Testis (tissue), 3 donors: Measurements from ENCODE around the gene SETX. TPM values are rescaled to one million over a fixed set of nuclear protein-coding genes. Genes with fewer than 3 reads are reported as not detected.

Experiments
- DNase-seq: peaks from one replicate; pipeline ENCODE4 v3.0.0-alpha.2; 2019
- H3K27ac ChIP-seq, 2 donors: fragments of 200-600 bp; sonication (generic); one replicate each; pipeline ENCODE4 v1.5.1; 2019
- H3K27me3 ChIP-seq: fragments of 200-600 bp; sonication (generic); one replicate; pipeline ENCODE4 v1.5.1; 2019
- H3K36me3 ChIP-seq: fragments of 200-600 bp; sonication (generic); one replicate; pipeline ENCODE4 v1.5.1; 2017; ENCODE audit warnings: low read depth; ENCODE audit errors: missing control alignments
- H3K4me1 ChIP-seq: fragments of 200-600 bp; sonication (generic); one replicate; pipeline ENCODE4 v1.5.1; 2019
- H3K4me3 ChIP-seq, 2 donors: fragments of 200-600 bp; sonication (generic); one replicate each; pipeline ENCODE4 v1.5.1; 2017 to 2019
- H3K9me3 ChIP-seq: fragments of 200-600 bp; sonication (generic); one replicate; pipeline ENCODE4 v1.5.1; 2017
- POLR2A ChIP-seq: fragments of 450-650 bp; IDR thresholded peaks from one replicate; pipeline ENCODE4 v1.6.1; 2017; ENCODE audit warnings: antibody characterized with exemption, mild to moderate bottlenecking, moderate library complexity
- WGBS, 2 donors: methylation state at CpG; one replicate each; pipeline ENCODE4 v1.1.5; 2018; 5-methylcytosine and 5-hydroxymethylcytosine counted together
- intact Hi-C: fragments of 100-400 bp; cut with DNase I; formaldehyde crosslinking; loops from one replicate; pipeline ENCODE4 v1.15.1; 2023; ENCODE audit warnings: low total_unique reads
- polyA plus RNA-seq: library from polyadenylated mRNA; stranded (reverse); fragments of 350-450 nt; fragmentation: Illumina TruSeq; extraction: RNeasy Lipid Tissue Mini Kit (QIAGEN cat#74804); gene quantifications from one replicate; pipeline ENCODE4 v1.2.3, GENCODE V29; 2014; ENCODE audit warnings: low read depth, low replicate concordance; ENCODE audit not compliant: insufficient read depth
- total RNA-seq, 2 donors: library from RNA; depleted of rRNA; stranded (reverse); fragments of >200 nt; gene quantifications; one replicate each; pipeline ENCODE4 v1.2.3, GENCODE V29; 2016
- TF ChIP-seq, protein P1 (sequence below), 3 experiments: fragments of 450-650 bp in 2 of 3; fragments of 200-600 bp in 1 of 3; sonication (generic) in 1 of 3; IDR thresholded peaks; one replicate each; pipeline ENCODE4 v1.5.1; 2016 to 2019; ENCODE audit warnings: antibody characterized with exemption in 3 of 3, mild to moderate bottlenecking in 2 of 3, moderate library complexity in 1 of 3

SETX gene
- total and polyA plus RNA-seq, 3 donors from 2014 or later: 74.1 to 157 (median 109) TPM

DNA sequence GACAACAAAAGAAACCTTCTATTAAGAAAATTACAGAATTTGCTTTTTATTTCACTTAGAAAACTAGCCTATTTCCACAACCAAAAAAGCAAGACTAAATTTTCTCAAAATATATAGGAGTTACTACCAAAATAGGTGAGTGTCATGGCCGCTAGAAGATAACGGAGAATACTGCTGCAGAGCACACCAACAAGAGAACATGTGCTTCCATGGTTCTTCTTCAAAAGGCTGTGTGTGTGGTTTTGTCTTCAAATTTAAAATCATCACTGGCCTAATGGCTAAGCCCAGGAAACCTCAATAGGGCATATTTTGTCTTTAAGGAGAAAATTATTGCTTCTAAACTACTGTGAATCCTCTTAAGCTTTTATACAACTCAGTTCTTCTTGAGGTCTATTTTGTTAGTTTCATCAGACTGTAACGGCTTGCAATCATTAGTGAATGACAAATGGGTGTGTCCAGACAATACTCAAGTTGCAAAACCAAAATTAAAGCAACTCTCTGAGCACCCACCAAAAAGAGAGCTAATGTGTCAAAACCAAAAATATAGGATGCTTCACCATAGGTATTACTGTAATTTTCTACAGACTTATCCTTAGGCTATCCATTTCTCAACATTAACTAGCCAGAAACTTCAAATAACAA, 3.3 kb downstream of the SETX start:
- 80 to 82% methylated on average over 3 of the region's 3 CpGs for WGBS, 2 donors
- no peak overlapping the region for H3K4me3 ChIP-seq
- no peaks in the 10 kb centered on the region for H3K36me3 ChIP-seq
- TF ChIP-seq POLR2A: no peak
- TF ChIP-seq, protein P1, sequence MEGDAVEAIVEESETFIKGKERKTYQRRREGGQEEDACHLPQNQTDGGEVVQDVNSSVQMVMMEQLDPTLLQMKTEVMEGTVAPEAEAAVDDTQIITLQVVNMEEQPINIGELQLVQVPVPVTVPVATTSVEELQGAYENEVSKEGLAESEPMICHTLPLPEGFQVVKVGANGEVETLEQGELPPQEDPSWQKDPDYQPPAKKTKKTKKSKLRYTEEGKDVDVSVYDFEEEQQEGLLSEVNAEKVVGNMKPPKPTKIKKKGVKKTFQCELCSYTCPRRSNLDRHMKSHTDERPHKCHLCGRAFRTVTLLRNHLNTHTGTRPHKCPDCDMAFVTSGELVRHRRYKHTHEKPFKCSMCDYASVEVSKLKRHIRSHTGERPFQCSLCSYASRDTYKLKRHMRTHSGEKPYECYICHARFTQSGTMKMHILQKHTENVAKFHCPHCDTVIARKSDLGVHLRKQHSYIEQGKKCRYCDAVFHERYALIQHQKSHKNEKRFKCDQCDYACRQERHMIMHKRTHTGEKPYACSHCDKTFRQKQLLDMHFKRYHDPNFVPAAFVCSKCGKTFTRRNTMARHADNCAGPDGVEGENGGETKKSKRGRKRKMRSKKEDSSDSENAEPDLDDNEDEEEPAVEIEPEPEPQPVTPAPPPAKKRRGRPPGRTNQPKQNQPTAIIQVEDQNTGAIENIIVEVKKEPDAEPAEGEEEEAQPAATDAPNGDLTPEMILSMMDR (IDR thresholded peaks at IDR 0.05): no peak
- H3K9me3 ChIP-seq: no peaks in the 10 kb centered on the region
- H3K27ac ChIP-seq: no peak overlapping the region
- H3K4me1 ChIP-seq: peaks cover 27% of the 10 kb centered on the region
- intact Hi-C loops: no loop called here
- no peaks in the 10 kb centered on the region for H3K27me3 ChIP-seq
- no peak for DNase-seq

DNA sequence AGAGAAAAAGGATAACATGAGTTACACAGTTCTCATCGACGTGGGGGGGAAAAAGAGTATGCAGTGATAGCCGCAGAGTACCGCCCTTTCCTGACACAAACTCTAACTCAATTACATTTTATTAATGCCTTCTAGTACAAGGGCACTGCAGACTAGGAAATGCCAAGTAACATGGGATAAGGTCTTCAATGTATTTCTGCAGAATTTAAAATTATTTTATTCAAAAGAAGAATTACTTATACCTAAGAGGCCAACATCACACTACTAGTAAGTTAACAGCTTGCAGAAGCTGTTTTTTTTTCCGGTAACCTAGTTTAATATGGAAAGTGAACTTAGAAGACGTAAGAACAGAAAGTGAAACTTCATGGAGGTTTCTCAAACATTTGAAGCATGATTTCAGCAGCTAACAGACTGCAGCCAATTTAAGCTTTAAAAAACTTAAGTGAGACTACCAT, 3.9 kb downstream of the SETX start:
- TF ChIP-seq, protein P1 (IDR thresholded peaks at IDR 0.05): no peak
- TF ChIP-seq POLR2A: no peak
- no peak overlapping the region for H3K4me3 ChIP-seq
- H3K36me3 ChIP-seq: no peaks in the 10 kb centered on the region
- H3K4me1 ChIP-seq: peaks cover 27% of the 10 kb centered on the region
- H3K27me3 ChIP-seq: no peaks in the 10 kb centered on the region
- intact Hi-C loops: no loop called here
- WGBS, 2 donors: 42 to 48% methylated on average over 6 of the region's 6 CpGs
- no peak overlapping the region for H3K27ac ChIP-seq
- H3K9me3 ChIP-seq: no peaks in the 10 kb centered on the region
- DNase-seq: no peak

DNA sequence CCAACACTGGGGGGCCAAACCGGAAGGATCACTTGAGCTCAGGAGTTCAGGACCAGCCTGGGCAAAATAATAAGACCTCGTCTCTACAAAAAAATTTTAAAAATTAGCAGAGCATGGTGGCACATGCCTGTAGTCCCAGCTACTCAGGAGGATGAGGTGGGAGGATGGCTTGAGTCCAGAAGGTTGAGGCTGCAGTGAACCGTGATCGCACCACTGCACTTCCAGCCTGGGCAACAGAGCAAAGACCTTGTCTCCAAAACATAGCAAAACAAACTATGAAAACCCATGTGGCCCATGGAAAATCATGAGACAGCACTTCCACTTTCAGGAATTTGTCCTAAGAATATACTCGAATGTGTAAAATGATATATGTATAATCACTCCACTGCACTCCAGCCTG, 6.1 kb downstream of the SETX start:
- intact Hi-C loops: no loop called here
- H3K9me3 ChIP-seq: no peaks in the 10 kb centered on the region
- no peak for DNase-seq
- H3K4me1 ChIP-seq: peaks cover 23% of the 10 kb centered on the region
- H3K27me3 ChIP-seq: no peaks in the 10 kb centered on the region
- WGBS, 2 donors: 63 to 71% methylated on average over 5 of the region's 5 CpGs
- H3K27ac ChIP-seq: no peak overlapping the region
- no peaks in the 10 kb centered on the region for H3K36me3 ChIP-seq
- no peak overlapping the region for H3K4me3 ChIP-seq
- no peak for TF ChIP-seq POLR2A
- TF ChIP-seq, protein P1 (IDR thresholded peaks at IDR 0.05): no peak

DNA sequence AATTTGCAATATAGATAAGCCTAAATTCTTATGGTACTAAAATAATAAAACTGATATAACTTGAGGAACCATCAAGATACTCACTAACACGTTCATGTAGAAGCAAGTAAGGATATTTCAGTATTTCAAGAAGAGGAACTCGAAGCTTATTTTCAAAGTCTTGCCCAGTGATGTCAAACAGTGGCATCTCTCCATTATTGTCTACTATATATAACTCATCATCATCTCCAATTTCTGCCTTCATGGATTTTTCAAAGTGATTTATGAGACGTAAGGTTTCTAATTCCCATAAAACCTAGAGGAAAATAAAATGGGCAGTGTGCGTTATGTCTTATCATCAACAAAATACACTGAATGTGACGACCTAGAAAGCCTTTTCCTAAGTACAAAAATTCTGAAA, 8.6 kb downstream of the SETX start:
- no peaks in the 10 kb centered on the region for H3K36me3 ChIP-seq
- no peaks in the 10 kb centered on the region for H3K9me3 ChIP-seq
- 89 to 93% methylated on average over 5 of the region's 5 CpGs for WGBS, 2 donors
- no peak overlapping the region for H3K4me3 ChIP-seq
- DNase-seq: no peak
- no peak overlapping the region for H3K27ac ChIP-seq
- peaks cover 3% of the 10 kb centered on the region for H3K4me1 ChIP-seq
- intact Hi-C loops: no loop called here
- no peak for TF ChIP-seq POLR2A
- TF ChIP-seq, protein P1 (IDR thresholded peaks at IDR 0.05): no peak
- no peaks in the 10 kb centered on the region for H3K27me3 ChIP-seq
